ENCODE results near the gene CCDC57.
A peak's percentile ranks its signal among the peaks of the same experiment; 100 is the strongest.

CCDC57 gene

GRCh38 chr17:82105882-82106687 is 106.6 kb downstream of the CCDC57 start:
- peak; percentile 43 for DNase-seq (ENCODE audit: low read depth)

GRCh38 chr17:82105417-82105881 is 107.2 kb downstream of the CCDC57 start:
- no peak for DNase-seq (ENCODE audit: low read depth)

GRCh38 chr17:82104797-82105416 is 107.7 kb downstream of the CCDC57 start:
- no peak for DNase-seq (ENCODE audit: low read depth)

- peak; percentile 35 for DNase-seq (ENCODE audit: low read depth)
Observed at GRCh38 chr17:82103553-82104451, 108.8 kb downstream of the CCDC57 start.

- DNase-seq (ENCODE audit: low read depth) = no peak
Observed at GRCh38 chr17:82101767-82102679, 110.6 kb downstream of the CCDC57 start.

GRCh38 chr17:82101301-82101715 is 111.3 kb downstream of the CCDC57 start:
- no peak for DNase-seq (ENCODE audit: low read depth)

- no peak for DNase-seq (ENCODE audit: low read depth)
Observed at GRCh38 chr17:82100502-82101298, 111.9 kb downstream of the CCDC57 start.

GRCh38 chr17:82098939-82099763 is 113.5 kb downstream of the CCDC57 start:
- no peak for DNase-seq (ENCODE audit: low read depth)

- DNase-seq (ENCODE audit: low read depth) = peak; percentile 96
Observed at GRCh38 chr17:82098169-82098938, 114.3 kb downstream of the CCDC57 start, which contains the start of gene FASN. Gene FASN, minus strand, starts transcription at chr17:82098236. Its CDS starts 1,791 bp downstream, at chr17:82096445.

- no peak for DNase-seq (ENCODE audit: low read depth)
Observed at GRCh38 chr17:82097919-82098168, 114.8 kb downstream of the CCDC57 start.

- DNase-seq (ENCODE audit: low read depth) = peak; percentile 82
Observed at GRCh38 chr17:82097184-82097918, 115.3 kb downstream of the CCDC57 start.

- DNase-seq (ENCODE audit: low read depth) = no peak
Observed at GRCh38 chr17:82096709-82097183, 115.9 kb downstream of the CCDC57 start.

- no peak for DNase-seq (ENCODE audit: low read depth)
Observed at GRCh38 chr17:82095777-82096708, 116.6 kb downstream of the CCDC57 start.

GRCh38 chr17:82094931-82095776 is 117.5 kb downstream of the CCDC57 start:
- no peak for DNase-seq (ENCODE audit: low read depth)

- DNase-seq (ENCODE audit: low read depth) = no peak
Observed at GRCh38 chr17:82092995-82093751, 119.5 kb downstream of the CCDC57 start.

All from iris pigment epithelial cell (primary cell).